Iris pigment epithelial cell (primary cell): Measurements from ENCODE around the gene ZNF213.
A peak's percentile ranks its signal among the peaks of the same experiment; 100 is the strongest.
"Not testable (repeated sequence)": the region's sequence is repeated elsewhere in the genome, so short reads cannot be mapped to it uniquely, and the experiment has no call there.

Source experiments
- DNase-seq: peaks from one replicate; pipeline ENCODE4 v3.0.0-alpha.2; 2011; ENCODE audit warnings: low read depth

The ZNF213 gene

DNA sequence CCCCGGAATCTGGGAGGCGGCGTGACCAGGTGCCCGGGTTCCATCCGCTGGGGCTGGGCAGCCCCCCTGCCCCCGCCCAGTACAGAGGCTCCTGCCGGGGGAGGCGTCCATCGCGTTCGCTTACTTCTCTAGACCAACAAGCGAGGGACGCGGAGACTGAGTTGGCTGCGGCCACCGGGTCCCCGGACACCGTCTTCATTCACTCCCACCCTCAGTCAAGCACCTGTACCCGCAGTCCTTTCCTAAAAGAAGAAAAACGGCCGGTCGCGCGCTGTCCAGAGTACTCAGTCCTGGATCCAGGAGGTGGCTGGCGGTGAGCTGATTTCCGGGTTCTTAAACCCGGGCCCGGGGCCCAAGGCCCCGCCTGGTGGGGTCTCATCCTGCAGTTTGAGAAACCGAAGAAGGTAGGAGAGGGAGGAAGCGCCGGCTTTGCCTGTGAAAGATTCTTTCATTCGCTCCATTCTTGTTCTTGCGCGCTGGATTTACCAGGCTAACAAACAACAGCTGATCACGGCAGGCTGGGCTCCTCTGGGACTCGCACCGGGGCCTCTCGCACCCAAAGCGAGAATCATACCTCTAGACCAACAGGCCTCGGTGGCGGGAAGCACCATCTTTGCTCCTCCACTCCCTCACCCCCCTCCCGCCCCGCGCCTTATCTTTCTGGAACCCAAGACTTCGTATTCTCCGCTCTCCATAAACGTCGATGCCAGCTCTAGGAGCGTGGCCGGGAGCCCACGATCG, 35.8 kb downstream of the ZNF213 start:
- DNase-seq = no peak

DNA sequence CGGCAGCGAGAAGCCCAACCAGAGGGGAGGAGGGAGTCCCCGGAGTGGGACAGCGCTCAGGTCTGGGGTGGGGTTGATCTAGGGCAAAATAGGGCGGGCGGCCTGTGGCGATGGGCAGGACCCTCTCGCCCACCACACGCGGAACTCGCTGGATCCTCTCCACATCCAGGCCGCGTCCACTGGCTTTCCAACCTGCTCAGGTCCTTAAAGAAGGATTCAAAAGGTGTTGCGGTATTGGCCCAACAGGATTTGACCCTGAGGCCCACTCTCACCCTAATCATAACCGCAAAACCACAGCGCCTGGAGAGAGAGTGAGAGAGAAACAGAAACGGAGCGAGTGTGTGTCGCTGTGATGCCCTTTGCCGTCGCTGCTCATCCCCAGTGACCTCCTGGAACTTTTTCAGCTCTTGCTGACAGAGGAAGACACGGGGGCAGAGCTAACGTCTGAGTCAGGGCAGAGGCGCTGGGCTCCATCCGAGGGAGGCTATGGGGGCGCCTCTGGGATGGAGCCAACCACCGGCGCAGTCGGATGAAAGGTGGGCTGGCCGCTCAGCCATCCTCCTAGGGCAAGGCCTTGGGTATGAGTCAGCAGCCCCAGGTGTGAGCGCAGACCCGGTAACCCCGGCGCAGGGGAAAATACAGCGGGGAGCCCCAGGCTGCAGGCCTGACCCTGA, 36.5 kb downstream of the ZNF213 start:
- no peak for DNase-seq

DNA sequence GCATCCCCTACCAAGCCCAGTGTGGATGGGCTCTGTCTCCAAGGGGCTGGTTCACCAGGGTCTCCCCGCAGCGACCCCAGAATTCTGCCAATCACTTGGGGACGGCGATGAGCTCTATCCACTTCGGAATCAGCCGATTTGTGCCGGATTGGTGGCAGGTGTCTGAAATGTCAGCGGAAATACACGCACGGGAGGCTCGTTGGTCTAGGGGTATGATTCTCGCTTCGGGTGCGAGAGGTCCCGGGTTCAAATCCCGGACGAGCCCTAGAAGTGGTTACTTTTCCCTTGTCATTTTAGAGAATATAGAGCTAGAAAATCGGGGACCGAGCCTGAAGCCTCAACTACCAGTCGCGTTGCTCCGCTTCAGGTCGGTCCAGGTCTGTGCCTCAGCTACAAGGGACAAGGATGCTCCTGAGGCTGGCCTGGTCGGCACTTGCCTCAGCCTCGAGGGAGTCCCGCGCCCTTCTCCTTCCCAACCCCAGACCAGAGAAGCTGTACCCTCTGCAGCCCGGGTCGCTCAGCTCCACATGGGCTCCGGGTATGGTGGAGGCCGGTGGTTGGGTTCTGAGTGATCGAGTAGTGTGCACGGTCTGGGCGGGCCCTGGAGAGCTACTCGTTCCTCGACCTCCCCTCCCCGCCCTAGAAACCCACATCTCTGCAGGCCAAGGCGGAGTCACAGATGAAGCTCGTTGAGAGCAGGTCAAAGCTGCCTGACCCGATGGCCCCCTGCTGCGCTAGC, 37.2 kb downstream of the ZNF213 start:
- DNase-seq = peak; percentile 82

DNA sequence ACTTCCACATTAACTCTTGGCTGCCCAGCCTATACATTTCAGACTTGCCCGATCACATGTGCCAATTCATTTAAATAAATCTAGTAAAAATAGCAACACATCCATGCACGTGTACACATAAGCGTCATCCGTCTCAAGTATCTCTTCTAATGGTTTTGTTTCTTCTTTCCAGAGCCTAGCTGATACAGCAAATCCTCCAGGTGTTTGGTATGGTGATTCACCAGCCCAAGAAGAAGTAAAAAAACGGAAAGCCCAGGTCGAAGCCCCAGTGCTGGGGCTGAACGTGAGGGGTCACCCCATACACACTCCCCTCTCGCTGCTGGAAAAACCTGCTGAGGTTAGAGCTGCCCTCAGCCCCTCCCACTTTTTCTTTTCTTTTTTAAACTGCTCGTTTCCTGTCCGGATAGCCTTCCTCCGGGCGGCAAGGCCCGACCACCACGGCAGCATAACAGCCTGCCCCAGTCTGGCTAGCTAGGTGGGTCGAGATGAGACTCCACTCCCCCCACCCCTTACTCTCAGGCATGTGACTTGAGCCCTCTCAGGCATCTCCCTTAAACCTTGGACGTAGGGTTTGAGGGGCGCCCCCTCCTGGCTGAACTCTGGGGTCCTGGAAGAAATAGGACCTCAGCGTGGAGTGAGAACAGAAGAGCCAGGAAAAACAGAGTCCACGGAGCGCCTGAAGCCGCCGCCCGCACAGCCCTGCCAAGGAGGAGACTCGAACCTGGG, 39.2 kb downstream of the ZNF213 start:
- no peak for DNase-seq

DNA sequence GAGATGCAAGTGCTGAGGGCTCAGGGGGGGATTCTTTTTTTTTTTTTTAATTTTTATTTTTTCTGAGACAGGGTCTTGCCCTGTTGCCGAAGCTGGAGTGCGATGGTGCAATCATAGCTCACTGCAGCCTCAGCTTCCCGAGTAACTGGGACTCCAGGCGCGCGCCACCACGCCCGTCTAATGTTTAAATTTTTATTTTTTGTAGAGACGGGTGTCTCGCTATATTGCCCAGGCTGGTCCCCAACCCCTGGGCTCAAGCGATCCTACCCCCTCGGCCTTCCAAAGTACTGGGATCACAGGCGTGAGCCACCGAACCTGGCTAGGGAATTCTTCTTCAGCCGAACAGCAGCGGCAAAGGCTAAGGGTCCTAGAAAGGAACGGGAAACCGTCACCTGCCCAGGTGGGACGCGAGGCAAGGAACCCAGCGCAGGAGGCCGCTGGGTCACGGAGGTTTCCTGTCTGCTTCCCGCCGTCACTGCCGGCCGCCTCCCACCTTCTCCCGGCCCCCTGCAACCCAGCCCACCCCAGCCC, 39.9 kb downstream of the ZNF213 start:
- no peak for DNase-seq

DNA sequence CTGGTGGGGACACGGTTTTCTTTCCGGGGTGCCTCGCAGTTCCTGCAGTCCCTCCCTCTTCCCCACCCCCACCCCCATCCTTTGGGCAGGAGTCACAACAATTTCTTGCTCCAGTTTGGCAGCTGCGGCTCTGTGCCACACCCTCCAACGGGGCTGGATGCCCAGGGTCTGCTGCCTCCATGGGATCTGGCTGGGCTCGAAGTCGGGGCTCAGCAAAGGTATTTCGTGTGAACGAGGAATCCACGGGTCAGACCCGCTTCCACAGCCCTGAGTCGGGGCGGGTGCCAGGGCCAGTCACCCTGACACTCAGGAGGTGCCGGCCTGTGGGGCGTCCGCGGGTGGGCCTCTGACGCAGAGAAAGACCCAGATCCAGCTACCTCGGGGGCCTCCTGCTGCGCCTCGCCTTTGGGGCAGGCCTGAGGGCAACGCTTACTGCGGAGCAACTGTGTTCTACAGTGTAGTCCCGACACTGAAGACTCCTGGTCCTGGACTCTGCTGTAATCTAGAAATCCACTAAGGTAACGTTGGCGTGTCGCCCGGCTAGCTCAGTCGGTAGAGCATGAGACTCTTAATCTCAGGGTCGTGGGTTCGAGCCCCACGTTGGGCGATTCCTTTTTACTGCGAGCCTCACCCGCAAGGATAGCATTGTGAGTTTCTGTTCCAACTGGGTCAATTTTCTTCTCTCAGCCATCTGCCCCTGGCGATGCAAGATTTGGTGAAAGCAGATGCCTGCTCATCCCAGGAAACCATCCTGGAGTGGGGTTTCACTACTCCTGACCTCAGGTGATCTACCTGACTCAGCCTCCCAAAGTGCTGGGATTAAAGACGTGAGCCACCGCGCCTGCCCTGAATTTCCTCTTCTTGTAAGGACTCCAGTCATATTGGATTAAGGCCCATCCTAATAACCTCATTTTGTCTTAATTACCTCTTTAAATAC, 40.6 kb downstream of the ZNF213 start:
- DNase-seq = peak; percentile 64

DNA sequence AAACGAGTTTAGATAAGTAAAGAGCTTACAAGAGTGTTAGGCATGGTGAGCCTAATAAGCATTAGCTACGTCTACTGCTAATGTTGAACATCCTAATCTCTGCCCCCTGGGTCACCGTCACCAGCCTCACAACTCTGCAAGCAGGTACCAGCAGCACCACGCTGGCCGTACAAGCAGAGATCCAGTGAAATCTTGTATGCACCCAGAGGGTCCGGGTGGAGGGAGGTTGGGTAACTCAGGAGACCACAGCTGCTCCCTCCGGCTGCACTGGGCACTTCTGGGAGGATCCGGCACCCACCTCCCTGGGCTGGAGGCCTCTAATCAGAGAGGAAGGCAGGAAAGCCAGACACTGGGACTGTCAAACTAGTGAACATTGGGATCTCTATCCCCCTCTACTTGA, 44.8 kb downstream of the ZNF213 start:
- DNase-seq = no peak

DNA sequence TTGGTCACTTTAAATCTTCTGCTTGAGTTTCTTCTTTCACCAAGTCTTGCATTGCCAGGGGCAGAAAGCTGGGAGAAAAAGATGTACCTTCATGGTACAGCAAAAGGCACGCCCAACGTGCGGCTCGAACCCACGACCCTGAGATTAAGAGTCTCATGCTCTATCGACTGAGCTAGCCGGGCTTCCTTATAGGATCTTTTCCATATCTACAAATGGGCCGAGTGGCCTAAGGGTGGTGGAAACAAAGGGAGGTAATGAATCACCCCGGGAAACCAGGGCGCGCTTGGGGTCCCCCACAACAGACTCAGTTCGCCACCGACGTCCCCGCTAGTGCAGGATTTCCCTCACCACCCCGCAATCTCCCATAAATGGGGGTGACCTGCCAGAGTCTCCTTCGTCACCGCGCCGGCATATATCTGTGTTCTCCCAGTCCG, 45.6 kb downstream of the ZNF213 start:
- peak; percentile 63 for DNase-seq

DNA sequence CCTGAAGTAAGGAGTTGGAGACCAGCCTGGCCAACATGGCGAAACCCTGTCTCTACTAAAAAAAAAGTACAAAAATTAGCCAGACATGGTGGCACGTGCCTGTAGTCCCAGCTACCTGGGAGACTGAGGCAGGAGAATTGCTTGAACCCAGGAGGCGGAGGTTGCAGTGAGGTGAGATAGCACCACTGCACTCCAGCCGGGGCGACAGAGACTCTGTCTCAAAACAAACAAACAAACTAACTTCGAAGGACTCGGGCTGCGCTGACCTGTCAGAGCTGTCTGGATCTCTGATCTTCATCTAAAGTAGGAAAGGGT, 47.4 kb downstream of the ZNF213 start:
- DNase-seq = not testable (repeated sequence)

DNA sequence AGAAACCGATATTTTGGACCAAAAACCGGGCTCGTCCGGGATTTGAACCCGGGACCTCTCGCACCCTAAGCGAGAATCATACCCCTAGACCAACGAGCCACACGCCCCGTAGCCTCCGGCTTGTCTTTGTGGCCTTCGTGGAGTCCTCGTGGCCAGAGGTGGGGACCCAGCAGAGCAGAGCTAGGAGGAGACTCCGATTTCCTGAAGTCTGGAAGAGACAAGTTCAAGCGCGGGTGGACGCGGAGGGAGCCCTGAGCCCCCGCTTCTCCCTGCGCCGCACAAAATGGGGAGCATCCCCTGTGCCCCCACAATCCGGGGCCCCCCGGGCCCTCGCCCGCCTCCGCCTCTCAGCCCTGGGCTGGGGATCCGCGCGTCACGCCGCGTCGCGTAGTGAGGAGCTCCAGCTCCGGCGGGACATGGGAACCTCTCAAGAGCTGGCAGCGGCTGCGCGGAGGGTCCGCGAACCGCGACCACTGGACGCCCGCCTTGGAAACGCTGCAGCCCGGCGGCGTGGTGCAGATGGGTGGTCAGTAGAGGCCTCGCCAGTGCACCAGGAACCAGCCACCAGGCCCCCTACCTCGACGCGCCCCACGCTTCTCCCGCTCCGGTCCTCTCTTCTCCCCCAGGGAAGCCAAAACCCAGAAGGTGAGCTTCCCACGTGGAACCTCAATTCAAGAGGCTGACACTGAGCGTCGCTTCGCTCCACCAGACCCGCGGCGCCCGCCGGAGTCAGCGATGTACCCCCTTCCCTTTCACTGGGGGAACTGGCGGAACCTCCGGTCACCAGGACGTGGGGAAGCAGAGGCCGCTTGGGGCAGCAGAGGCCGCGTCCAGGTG, 48.0 kb downstream of the ZNF213 start:
- peak; percentile 56 for DNase-seq

DNA sequence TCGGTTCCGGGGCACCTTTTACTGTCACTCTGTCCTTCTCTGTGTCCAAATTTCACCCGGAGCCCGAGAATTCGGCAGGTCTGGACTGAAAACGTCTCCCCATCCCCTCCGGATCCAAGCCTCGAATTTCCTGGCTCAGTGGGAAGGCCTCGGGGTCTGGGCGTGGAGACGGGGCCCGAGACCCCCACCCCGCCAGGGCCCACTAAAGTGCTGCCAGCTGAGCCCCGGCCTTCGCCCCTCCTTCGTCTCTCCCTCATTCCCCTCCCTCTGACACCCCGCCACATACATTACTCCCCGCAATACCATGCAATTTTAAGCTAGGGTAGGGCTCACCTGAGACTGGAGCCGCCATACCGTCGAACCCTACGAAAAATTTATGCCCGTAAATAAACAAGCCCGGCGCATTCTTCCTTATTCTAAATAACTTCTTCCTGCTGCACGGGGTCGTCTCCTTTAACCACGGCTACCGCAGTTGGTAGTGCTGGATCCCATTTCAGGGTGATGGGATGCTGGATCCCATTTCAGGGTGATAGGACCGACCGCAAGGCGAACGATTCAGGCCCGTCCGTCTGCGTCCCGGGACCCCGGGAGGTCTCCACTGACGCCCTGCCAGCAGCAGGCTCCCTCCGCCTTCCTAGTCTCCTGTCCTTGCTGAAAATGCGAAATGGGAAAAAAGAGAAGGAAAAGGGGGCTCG, 48.8 kb downstream of the ZNF213 start:
- DNase-seq = peak; percentile 32

DNA sequence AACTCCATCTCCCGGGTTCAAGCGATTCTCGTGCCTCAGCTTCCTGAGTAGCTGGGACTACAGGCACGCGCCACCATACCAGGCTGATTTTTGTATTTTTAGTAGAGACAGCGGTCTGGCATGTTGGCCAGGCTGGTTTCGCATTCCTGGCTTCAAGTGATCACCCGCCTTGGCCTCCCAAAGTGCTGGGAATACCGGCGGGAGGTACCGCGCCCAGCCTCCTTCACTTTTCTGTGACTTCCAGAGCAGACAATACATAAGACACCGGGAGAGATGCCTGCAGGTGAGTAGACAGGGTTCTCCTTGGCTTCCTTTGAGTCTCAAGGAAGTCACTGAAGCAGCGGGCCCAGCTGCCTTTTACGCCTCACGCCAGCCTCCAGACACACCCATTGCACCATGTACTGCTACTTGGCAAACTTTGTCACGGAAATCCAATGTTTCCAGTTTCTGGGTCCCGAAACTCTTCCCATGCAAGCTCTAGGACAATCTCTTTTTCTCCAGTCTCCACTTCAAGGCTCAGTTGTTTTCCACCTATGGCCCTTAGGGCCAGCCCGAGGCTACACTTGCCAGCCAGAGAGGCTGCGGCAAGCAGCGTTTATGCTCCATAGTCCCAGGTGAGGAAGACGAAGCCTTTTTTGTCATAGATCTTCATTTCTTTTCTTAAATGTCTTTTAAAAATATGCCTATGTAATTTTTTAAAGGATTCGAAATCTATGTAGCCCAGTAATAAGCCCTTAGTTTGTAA, 52.3 kb downstream of the ZNF213 start:
- no peak for DNase-seq

DNA sequence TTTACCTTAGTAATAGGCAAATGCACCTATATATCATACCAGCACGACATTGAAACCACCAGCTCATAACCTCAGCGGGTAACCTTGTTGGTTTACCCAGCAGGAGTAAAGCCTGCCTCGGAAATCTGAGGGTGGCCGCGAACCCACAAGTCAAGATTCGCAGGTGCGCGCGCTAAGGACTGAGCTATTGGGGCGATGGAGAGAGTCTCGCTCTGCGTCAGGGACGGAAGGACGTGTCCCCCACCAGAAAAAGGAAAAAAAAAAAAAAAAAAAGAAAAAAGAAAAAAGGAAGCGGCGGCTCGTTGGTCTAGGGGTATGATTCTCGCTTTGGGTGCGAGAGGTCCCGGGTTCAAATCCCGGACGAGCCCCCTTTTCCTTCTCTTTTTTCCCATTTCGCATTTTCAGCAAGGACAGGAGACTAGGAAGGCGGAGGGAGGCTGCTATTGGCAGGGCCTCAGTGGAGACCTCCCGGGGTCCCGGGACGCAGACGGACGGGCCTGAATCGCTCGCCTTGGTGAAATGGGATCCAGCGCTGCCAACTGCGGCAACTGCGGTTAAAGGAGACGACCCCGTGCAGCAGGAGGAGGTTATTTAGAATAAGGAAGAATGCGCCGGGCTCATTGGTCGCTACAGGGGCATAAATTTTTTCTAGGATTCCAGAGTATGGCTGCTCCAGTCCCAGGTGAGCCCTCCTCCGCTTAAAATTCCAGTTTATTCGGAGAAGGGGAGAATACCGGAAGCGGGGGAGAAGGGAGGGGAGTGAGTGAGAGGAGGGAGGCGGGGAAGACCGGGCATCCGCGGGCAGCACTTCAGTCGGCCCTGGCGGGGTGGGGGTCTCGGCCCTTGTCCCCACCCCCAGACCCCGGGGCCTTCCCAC, 53.2 kb downstream of the ZNF213 start, which contains the start of gene OR1F1:
Gene OR1F1, plus strand, starts transcription at position 407 of the 877 bp plus-strand sequence.
- DNase-seq = peak; percentile 82

DNA sequence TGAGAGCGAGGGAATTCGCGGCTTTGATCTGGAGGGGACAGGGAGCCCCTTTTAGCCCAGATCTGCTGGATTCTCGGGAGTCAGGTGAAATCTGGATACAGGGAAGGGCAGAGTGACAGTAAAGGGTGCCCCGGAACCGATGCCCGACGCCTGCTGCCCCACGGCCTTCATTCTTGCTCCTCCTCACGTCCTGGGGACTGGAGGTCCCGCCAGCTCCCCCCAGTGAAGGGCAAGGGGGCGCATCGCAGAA, 53.8 kb downstream of the ZNF213 start:
- DNase-seq = no peak

DNA sequence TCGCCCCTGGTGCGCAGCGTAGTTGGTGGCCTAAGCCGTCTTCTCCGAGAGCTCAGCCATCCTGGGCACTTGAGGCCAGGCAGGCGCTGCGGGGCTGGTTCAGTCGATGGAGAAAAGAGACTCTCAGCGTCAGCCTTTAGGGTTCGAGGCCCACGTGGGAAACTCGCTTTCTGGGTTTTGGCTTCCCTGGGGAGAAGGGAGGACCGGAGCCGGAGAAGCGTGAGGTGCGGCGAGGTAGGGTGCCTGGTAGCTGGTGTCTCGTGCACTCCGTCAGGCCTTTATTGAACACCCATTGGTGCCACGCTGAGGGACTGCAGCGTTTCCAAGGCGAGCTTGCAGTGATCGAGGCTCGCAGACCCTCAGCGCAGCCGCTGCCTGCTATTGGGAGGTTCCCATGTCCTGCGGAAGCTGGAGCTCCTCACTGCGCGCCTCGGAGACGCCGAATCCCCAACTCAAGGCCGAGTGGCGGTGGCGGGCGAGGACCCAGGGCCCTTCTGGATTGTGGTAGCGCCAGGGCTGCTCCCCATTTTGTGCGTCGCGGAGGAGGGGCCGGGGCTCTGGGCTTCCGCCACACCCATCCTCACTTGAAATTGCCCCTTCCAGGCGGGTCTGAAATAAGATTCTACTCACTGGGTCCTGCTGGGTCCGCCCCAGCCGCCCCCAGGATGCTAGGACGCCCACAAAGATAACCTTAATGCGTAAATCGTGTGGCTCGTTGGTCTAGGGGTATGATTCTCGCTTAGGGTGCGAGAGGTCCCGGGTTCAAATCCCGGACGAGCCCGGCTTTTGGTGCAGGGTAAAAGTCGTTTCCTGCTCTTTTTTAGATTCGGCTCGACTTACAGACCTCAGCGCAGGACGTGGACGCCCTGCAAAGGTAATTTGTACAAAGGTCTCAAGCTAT, 54.3 kb downstream of the ZNF213 start:
- peak; percentile 72 for DNase-seq

DNA sequence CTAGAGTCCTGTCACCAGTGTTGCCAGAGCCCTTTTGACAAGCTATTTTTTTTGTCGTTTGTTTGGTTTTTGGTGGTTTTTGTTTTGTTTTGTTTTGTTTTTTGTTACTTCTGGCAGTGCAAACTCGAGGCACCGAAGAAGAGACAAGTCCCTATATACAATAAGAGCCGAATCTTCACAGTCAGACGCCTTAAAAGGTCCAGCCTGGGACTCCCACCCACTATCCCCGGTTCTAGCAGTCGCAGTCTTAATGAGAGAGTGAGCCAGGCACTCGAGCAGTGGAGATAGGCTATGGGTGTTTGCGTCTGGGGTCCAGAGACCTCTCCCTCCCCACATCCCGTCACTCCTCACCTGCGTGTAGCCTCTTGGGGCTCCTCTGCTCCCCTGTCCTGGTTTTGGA, 55.0 kb downstream of the ZNF213 start:
- no peak for DNase-seq

DNA sequence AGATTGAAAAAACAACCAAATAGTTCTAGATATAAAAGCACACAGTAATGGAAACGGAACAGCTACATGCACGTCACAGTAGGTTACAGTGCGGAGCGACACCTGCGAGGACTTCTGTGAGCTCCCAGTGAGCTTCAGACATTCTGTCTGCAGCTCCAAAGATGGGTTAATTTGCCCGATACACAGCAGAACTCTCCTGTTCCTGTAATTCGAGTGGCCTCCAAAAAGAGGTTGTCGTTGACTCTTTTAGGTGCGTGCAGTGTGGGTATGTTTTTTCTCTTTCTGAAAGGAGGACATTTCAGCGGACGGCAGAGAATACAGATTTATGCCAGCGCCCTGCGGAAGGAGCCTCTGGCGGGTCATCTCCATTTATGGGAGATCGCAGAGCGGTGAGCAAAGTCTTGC, 56.1 kb downstream of the ZNF213 start:
- DNase-seq = no peak
